Tongue (tissue), 3 donors: ENCODE measurements around the gene EXOSC6. TPM values are rescaled to one million over a fixed set of nuclear protein-coding genes. Genes with fewer than 3 reads are reported as not detected.
"Not testable (repeated sequence)": the region's sequence is repeated elsewhere in the genome, so short reads cannot be mapped to it uniquely, and the experiment has no call there.

ENCODE experiments used
- DNase-seq: peaks from one replicate; pipeline ENCODE4 v3.0.0-alpha.2; 2015
- small RNA-seq: library from RNA; depleted of rRNA; stranded (forward); fragments of <200 nt; gene quantifications from one replicate; pipeline ENCODE3, GENCODE V24; 2014; ENCODE audit warnings: low replicate concordance
- total RNA-seq: library from RNA; depleted of rRNA; stranded (reverse); fragments of >200 nt; gene quantifications from one replicate; pipeline ENCODE4 v1.2.3, GENCODE V29; 2014

The EXOSC6 gene
- total RNA-seq, 1 donor from 2014 or later, result 33.3 TPM

DNA sequence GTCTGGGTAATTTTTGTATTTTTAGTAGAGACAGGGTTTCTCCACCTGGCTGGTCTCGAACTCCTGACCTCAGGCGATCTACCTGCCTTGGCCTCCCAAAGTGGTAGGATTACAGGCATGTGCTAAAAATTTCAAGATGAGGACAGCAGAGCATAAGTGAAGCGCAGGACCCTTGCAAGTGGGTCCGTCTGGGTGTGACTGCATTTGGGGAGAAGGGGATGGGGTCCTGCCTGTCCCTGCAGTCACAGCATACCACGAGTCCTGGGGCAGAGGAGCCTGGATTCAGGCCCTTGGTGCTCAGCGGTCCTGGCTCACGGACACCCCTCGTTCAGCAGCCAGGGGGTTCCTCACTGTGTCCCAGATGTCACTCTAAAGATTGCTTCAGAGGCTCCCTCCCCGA lies 53.5 kb downstream of the EXOSC6 start:
- DNase-seq, result not testable (repeated sequence)

DNA sequence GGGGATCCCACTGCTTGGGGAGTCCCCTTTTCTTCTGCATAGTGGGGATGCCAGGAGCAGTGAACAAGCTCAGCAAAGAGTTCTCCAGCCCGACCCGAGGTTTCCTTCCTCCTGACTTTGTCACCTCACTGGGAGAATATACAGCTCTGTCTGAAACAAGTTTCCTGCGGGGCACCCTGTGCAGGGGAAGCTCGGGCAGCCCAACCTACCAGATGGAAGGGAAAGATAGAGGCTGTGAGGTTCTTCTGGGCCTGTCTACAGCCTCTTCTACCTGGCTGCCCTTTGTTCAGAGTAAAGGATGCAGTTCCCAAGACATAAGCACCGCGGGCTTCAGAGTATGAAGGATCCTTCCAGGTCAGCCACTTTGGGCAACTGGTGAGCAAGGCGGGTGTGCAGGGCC lies 54.1 kb downstream of the EXOSC6 start:
- not testable (repeated sequence) for DNase-seq

Small RNA genes within 50 kb of the gene (small RNA-seq; reads per million reads assigned to genes)
- not detected for gene AC009060.2
- gene RN7SL279P, result not detected

Other genes with a start within 250 kb of the EXOSC6 start
- gene PDPR, start 137.6 kb downstream of the EXOSC6 start, total RNA-seq, result 30.8 TPM
- 0.41 TPM for gene CLEC18C, start 78.2 kb downstream of the EXOSC6 start, total RNA-seq
- gene AARS1, start 37.6 kb upstream of the EXOSC6 start, total RNA-seq, result 89.1 TPM
- gene DDX19B, start 47.2 kb upstream of the EXOSC6 start, total RNA-seq, result 18.5 TPM
- 53.9 TPM for gene DDX19A, start 95.0 kb upstream of the EXOSC6 start, total RNA-seq
- 35.8 TPM for gene ST3GAL2, start 187.2 kb upstream of the EXOSC6 start, total RNA-seq
- 18.8 TPM for gene FCSK, start 202.7 kb upstream of the EXOSC6 start, total RNA-seq